HUDEP-2 (cell line): Measurements from ENCODE around the gene NELFCD.
"Not testable (repeated sequence)": the region's sequence is repeated elsewhere in the genome, so short reads cannot be mapped to it uniquely, and the experiment has no call there.

Experiments
- DNase-seq, 76 experiments: peaks; one replicate each; lab custom pipeline; 2025; ENCODE audit not compliant: unreplicated experiment in 76 of 76; lab: John Stamatoyannopoulos, UW

NELFCD gene, protein sequence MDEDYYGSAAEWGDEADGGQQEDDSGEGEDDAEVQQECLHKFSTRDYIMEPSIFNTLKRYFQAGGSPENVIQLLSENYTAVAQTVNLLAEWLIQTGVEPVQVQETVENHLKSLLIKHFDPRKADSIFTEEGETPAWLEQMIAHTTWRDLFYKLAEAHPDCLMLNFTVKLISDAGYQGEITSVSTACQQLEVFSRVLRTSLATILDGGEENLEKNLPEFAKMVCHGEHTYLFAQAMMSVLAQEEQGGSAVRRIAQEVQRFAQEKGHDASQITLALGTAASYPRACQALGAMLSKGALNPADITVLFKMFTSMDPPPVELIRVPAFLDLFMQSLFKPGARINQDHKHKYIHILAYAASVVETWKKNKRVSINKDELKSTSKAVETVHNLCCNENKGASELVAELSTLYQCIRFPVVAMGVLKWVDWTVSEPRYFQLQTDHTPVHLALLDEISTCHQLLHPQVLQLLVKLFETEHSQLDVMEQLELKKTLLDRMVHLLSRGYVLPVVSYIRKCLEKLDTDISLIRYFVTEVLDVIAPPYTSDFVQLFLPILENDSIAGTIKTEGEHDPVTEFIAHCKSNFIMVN

DNA sequence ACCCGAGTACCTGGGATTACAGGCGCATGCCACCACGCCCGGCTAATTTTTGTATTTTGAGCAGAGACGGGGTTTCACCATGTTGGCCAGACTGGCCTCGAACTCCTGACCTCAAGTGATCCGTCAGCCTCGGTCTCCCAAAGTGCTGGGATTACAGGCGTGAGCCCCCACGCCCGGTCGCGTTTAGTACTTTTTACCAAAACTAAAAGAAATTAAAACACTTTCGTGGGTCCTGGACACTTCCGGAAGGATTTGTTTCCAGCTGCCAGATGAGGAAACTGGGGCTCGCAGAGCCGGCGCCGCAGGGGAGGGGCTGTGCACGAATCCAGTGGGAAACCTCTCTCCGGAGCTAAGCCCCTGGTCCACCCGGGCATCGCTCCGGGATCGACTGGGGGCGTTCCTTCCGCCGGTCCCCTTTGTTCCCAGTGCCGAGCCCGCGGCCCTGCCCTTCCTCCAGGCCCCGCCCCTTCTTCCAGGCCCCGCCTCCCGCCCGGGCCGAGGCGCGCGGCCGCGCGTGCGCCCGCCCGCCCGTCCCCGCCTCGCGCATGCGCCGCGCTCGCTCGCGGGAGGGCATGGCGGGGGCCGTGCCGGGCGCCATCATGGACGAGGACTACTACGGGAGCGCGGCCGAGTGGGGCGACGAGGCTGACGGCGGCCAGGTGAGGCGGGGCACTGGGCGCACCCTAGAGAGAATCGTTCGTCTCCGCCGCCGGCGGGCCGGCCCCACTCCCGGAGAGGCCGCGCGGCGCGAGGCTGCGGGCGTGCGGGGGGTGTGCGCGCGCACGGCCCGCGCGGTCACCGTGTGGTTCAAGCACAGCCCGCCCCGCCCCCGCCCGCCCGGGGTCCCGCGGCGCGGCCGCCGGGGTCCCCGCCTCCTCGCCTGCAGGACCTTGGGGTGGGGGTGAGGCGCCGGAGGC, at the start of gene NELFCD:
TSS of gene NELFCD (plus strand) at position 546 of the 917 bp plus-strand sequence. CDS start at position 600, 54 bp downstream.
- peak in 72 of 76 experiments; percentile 29 to 90 (median 76) for DNase-seq

DNA sequence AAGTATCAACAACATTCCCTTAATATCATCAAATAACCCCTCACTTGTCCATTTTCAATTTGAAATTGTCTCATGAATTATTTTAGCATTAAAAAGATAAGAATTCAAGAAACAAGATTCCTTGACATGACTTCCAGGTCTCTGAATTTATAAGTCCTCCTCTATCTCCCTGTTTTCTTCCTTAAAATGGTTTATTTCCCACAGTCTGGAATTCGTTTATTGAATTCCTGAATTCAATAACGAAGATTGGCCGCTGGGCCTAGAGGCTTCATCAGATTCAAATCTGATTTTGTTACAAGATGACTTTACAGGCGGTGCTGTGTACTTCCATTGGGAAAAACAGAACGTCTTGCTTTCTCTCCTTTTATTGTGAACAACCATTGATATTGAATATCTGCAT, 48.9 kb upstream of the NELFCD start:
- DNase-seq: no peak

DNA sequence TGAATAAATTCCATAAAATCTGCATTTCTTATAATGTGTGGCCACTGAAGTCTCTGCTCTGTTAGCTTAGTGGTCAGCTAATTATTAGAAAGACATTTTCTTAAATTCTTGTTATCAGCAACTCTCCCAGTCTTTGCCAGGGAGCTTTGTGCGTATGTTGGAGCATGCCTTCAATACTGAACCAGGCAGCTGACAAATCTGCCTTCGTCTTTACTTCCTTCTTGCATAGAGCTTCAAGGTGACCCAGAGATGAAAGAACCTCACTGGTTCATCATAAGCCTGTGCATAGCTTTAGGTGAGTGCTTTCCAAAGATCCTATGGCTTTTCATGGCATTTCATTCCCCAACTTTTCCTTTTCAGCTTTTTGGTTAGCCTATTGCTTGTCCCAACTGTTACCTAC, 43.0 kb upstream of the NELFCD start:
- no peak for DNase-seq

DNA sequence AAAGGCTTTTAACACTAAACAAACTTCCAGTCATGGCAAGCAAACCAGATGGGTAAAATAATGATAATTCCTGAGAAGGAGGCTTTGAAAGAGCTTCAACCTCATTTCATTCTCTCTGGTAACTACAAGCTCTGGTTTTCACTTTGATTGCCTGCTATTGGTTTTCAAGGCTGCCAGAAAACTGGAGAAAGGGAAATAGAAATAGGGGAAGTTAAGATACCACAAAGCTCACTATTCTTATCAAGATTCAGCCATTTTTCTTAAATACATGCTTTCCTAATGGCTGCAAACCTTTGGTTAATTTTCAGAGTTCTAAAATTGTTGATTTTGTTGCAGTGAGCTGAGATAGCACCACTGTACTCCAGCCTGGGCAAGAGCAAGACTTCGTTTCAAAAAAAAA, 42.5 kb upstream of the NELFCD start:
- DNase-seq: no peak

DNA sequence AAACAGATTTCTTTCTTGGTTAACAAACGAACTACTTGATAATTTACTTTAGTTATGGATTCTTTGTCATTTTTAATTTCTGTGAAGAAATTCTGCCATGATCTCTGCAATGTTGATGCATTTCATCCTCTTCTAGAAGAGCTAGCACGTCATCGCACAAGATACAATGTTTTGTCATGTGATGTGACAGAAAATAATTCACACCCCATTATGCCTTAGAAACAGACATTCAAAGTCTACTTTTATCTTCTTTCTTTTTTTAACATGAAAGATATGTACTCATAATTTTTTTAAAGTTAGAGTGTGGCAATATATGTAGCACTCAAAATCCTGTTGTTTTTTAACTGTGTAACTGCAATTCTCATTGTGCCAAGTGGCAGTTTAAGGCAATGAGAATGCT, 39.6 kb upstream of the NELFCD start:
- DNase-seq: no peak

DNA sequence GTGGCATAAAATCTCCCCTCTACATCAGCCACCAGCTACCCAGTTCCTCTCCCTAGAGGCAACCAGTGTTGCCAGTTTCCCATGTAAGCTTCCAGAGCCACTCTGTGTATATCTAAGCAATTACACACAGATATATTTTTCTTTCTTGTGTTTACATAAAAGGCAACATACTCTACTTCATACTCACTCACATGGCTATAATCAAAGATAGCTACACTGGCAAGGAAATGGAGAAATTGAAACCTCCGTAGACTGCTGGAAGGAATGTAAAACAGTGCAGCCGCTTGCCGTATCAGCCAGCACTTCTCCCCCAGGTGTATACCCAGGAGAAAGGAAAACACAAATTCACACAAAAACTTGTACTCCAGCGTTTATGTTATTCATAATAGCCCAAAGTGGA, 38.5 kb upstream of the NELFCD start:
- no peak for DNase-seq

DNA sequence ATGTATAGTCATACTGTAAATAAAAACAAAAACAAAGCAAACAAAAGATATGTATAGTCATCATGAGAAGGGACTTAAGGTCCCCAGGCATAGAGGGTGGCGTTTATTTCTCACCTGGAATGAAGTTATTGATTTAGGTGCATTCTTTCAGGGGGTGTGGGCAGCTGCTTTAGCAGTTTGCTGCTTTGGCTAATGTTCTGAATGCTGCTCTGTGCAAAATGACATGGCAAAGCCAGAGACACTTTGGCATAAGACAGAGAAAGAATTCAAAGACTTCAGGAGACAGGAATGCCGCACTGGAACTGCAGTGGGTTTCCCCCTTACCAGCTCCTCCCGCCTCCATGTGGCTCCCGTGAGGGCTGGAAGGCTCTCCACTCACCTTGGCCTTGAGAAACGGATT, 36.4 kb upstream of the NELFCD start:
- DNase-seq: no peak

DNA sequence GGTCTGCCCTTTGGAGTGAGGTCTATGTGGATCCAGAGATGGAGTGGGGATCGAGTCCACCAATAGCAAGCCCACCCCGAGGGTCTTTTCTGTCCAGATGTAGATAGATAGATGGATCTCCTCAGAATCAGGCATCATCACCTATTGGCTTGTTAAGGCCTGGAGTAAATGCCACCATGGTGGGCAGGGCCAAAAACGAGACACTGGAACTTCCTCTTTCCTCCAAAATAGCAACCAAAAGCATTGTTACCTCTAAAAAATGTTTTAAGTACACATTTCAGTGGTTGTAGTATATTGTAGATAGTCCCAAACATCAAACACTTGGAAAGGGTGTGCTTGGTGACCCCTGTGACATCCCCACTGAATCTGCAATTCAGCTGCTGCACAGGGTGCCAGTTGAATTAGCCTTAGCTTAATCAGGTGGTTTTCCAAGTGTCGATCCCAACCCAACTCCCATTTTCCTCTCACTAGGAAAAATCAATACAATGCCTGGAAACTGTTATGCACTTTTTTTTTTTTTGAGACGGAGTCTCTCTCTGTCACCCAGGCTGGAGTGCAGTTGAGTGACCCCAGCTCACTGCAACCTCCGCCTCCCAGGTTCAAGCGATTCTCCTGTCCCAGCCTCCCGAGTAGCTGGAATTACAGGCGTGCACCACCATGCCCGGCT, 35.0 kb upstream of the NELFCD start:
- no peak for DNase-seq

DNA sequence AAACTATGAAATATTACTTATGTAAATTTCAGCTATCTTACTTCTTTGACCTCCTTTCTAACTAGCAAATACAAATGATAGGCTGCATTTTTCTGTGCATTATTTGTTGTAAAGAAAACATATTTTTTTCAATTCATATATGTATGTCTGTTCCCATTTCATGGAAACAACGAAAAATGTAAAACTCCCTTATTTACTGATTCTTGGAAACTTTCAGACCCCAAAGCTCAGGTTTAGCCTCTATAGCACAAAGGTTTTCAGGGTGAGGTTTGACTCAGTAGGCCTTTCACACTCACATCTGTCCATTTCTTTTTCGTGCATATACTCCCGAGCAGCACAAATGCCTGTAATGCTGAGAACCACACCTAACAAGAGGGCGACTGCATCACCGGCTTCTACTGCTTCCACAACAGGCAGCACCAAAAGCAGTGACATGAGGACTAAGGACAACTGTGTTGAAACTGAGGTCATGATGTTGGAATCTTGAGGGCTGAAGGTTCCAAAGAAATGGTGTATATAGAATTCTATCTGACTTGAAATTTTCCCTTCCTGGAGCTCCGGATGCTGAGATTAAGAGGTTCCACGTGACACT, 33.2 kb upstream of the NELFCD start:
- not testable (repeated sequence) for DNase-seq

DNA sequence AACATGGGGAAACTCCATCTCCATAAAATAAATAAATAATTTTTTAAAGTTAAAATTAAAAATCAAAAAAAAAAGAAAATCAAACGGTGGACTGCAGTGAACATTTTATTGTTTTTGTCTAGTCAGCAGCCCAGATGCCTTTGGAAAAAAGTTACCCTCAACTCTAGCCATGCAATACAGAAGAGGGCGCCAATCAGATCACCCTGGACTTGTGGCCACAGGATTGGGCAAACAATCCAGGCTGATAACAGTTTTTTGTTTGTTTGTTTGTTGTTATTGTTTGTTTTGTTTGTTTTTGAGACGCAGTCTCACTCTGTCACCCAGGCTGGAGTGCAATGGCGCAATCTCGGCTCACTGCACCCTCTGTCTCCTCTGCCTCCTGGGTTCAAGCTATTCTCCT, 30.5 kb upstream of the NELFCD start:
- DNase-seq: peak in 1 of 76 experiments; percentile 9

DNA sequence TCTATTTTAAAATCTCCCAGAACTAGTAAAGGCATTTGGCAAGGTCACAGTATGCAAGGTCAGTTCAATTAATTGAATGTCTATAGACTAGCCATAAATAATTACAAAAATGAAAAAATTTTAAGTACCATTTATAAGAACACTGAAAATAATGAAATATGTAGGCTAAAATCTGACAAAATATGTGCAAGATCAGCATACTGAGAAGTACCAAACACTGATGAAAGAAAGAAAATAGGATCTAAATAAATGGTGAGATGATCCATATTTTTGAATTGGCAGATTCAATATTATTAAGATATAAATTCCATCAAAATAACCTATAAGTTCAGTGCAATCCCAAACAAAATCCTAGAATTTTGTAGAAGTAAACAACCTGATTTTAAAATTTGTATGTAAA, 28.0 kb upstream of the NELFCD start:
- no peak for DNase-seq

DNA sequence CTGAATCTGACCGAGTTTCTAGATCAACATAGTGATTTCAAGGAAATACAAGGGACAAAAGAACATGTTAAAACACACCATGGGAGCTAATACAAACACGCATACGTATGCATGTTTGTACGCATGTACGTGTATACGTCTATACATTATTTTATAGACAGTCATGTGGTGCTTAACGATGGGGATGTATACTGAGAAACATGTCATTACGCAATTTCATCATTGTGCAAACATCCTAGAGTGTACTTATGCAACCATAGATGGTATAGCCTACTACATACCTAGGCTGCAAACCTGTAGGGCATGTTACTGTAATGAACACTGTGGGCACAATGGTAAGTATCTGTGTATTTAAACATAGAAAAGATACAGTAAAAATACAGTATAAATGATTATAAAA, 25.0 kb upstream of the NELFCD start:
- DNase-seq: no peak

DNA sequence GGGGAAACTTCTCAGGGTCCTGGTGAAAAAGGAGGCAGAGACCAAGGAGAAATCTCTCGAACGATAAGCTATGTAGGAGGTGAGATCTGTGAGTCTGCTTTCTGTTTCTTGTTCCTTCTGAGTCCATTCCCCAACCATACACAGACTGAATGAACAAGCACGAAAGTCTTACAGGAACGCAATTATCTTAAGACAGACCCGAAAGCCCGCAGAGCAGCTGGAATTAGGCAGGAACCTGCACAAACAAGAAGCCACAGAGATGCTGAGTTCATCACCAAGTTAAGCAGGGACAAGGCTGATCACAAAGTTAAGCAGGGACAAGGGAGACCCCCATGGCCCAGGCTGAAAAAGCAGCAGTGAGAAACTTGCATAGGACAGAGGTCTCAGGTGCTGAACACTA, 21.4 kb upstream of the NELFCD start:
- DNase-seq: no peak

DNA sequence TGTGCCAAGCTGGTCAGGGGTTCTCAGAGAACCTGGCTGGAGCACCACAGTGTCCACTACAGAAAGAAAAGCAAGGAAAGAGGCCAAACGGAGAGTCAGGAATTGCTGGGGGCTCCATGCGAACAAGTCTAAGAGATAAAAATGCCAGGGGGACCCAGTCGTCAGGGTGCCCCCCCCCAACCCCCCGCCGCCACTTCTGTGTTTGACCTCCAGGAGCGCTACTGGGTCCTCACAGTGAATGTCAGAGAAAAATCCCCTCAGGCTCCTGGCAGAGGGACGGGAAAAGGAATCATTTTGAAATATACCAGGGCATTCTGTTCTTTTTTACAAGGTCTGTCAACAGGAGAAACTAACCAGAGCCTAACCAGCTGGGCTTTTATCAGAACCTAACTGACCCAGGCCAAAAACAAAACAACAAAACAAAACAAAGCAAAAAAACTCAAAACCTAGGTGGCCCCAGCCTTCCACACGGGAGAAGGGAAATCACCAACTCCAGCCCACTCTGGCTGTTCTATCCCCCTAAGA, 17.9 kb upstream of the NELFCD start:
- no peak for DNase-seq

DNA sequence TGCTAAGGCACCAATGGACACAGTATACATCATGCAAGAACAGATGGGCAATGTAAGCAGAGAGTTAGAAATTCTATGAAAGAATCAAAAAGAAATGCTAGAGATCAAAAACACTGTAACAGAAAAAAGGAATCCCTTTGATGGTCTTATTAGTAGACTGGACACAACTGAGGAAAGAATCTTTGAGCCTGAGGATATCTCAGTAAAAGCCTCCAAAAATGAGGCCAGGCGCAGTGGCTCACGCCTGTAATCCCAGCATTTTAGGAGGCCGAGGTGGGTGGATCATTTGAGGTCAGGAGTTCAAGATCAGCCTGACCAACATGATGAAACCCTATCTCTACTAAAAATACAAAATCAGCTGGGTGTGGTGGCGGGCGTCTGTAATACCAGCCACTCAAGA, 17.1 kb upstream of the NELFCD start:
- DNase-seq: not testable (repeated sequence)

DNA sequence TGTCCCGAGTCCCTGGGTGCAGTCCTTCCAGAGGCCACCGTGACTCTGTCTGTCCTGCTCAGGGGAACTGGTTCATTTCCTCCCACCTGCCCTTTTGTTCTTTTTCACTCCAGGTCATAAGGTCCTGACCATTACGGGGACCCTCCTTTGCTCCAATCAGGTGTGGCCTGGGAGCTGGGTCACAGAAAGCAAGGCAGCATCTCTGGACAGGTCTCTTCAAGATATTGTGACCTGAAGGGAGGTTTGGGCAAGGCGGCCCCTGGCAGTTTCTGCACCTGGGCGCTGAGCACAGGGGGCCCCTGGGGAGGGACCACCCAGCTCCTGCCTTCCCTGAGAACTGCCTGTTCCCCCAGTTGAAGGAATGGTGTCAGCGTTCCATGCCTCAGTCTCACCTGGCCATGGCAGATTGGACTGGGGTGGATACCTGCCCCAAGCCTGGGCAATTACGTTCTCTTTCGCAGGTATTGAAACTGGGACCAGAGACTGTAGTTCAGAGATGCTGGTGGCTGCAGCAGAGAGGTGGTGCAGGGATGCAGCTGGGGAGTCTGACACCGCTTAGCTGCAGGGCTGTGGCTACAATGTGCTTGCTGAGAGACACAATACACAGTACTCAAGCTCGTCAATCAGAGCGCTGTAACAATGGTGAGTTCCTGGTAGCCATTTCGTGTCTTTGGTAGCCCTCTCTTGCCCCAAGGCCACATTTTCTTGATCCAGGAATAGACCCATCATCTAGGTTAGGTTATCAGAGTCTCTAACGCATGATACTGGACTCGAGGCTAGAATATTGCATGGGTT, 15.6 kb upstream of the NELFCD start:
- DNase-seq: no peak

DNA sequence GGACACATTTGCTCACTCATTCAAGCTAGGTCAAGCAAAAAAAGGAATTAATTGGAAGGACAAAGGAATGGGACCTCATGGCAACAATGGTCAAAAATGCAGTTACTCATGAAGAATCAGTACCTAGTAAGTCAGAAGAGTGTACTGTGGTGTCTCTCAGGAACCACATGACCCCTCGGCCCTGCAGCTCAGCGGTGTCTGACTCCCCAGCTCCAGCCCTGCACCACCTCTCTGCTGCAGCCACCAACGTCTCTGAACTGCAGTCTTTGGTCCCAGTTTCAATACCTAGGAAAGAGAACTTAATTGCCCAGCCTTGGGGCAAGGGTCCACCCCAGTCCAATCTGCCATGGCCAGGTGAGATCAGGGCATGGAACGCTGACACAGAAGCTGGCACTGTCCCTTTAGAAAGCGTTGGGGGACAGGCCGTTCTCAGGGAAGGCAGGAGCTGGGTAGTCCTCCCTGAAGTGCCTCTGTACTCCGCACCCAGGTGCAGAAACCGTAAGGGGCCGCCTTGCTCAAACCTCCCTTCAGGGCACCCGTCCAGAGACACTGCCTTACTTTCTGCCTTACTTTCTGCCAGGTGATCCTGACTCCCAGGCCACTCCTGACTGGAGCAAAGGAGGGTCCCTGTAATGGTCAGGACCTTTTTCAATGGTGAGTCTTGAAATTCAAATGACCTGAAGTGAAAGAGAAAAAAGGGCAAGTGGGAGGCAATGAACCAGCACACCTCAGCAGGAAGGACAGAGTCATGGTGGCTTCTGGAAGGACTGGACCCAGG, 13.2 kb upstream of the NELFCD start:
- DNase-seq: no peak

DNA sequence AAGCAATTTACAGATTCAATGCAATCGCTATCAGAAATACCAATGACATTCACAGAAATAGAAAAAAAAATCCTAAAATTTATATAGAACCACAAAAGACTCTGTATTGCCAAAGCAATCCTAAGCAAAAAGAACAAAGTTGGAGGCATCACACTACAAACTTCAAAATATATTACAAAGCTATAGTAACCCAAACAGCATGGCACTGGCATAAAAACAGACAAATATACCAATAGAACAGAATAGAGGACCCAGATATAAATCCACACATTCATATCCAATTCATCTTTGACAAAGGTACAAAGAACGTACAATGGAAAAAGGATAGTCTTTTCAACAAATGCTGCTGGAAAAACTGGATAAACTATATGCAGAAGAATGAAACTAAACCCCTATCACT, 11.6 kb upstream of the NELFCD start:
- no peak for DNase-seq

DNA sequence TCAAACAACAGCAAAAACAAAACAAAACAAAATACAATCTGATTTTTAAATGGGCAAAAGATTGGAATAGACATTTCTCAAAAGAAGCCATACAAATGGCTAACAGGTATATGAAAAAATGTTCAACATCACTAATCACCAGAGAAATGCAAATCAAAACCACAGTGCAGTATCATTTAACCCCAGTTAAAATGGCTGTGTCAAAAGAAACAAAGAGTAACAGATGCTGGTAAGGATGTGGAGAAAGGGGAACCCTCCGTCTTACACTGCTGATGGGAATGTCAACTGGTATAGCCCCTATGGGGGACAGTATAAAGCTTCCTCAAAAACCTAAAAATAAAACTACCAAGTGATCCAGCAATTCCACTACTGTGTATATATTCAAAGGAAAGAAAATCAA, 10.9 kb upstream of the NELFCD start:
- no peak for DNase-seq
